Measurements from ENCODE around the gene JMJD8. TPM values are rescaled to one million over a fixed set of nuclear protein-coding genes. Genes with fewer than 3 reads are reported as not detected.

Gene JMJD8
- total RNA-seq, 2 donors from 2014 or later = 11.0 to 24.7 TPM

GRCh38 chr16:646679-647172 is 37.4 kb downstream of the JMJD8 start:
- no peak for DNase-seq (ENCODE audit: low spot score in 2 of 2)
- no peaks in the 10 kb centered on the region for H3K9me3 Mint-ChIP-seq
- H3K27ac Mint-ChIP-seq = no peak overlapping the region
- H3K36me3 Mint-ChIP-seq = no peaks in the 10 kb centered on the region
- no peak for ATAC-seq

GRCh38 chr16:645852-646678 is 38.1 kb downstream of the JMJD8 start:
- Mint-ChIP-seq H3K36me3 (no peaks in the 10 kb centered on the region), H3K9me3 (no peaks in the 10 kb centered on the region), H3K27ac (no peak overlapping the region)
- ATAC-seq (no peak), DNase-seq (ENCODE audit: low spot score in 2 of 2) (no peak)

- ATAC-seq (no peak), DNase-seq (ENCODE audit: low spot score in 2 of 2) (no peak)
- H3K27ac Mint-ChIP-seq = no peak overlapping the region
- no peaks in the 10 kb centered on the region for H3K36me3 Mint-ChIP-seq
- no peaks in the 10 kb centered on the region for H3K9me3 Mint-ChIP-seq
These were observed 39.6 kb downstream of the JMJD8 start for GRCh38 chr16:644556-644955.

GRCh38 chr16:643050-643368 is 41.1 kb downstream of the JMJD8 start:
- Mint-ChIP-seq H3K9me3 (no peaks in the 10 kb centered on the region), H3K27ac (no peak overlapping the region), H3K36me3 (no peaks in the 10 kb centered on the region)
- ATAC-seq (no peak), DNase-seq (ENCODE audit: low spot score in 2 of 2) (no peak)

- ATAC-seq = peak; percentile 34 to 62
- H3K36me3 Mint-ChIP-seq = no peaks in the 10 kb centered on the region
- peak in 1 of 2 donors; percentile 49 for DNase-seq (ENCODE audit: low spot score in 2 of 2)
- peak overlapping the region in 1 of 2 donors; percentile 29 for H3K27ac Mint-ChIP-seq
- no peaks in the 10 kb centered on the region for H3K9me3 Mint-ChIP-seq
These were observed 41.7 kb downstream of the JMJD8 start for GRCh38 chr16:642189-643049.

- Mint-ChIP-seq H3K9me3 (no peaks in the 10 kb centered on the region), H3K36me3 (peaks cover 0 to 3% of the 10 kb centered on the region in 2 donors), H3K27ac (peak within 1 kb of the TSS in 1 of 2 donors; percentile 29)
- DNase-seq (ENCODE audit: low spot score in 2 of 2) (peak; percentile 86 to 87), ATAC-seq (peak; percentile 73)
These were observed 42.6 kb downstream of the JMJD8 start, which contains the start of gene MCRIP2 for GRCh38 chr16:641326-642188. TSS of gene MCRIP2 (plus strand) at chr16:641828. CDS start at chr16:641992, 164 bp downstream.

- DNase-seq (ENCODE audit: low spot score in 2 of 2) (no peak), ATAC-seq (no peak)
- Mint-ChIP-seq H3K9me3 (no peaks in the 10 kb centered on the region), H3K27ac (no peak overlapping the region), H3K36me3 (peaks cover 0 to 5% of the 10 kb centered on the region in 2 donors)
These were observed 43.5 kb downstream of the JMJD8 start for GRCh38 chr16:640614-641013.

- H3K36me3 Mint-ChIP-seq = peaks cover 0 to 5% of the 10 kb centered on the region in 2 donors
- no peak overlapping the region for H3K27ac Mint-ChIP-seq
- no peaks in the 10 kb centered on the region for H3K9me3 Mint-ChIP-seq
- DNase-seq (ENCODE audit: low spot score in 2 of 2) (no peak), ATAC-seq (no peak)
These were observed 45.3 kb downstream of the JMJD8 start for GRCh38 chr16:638836-639235.

- no peak for ATAC-seq
These were observed 46.0 kb downstream of the JMJD8 start for GRCh38 chr16:638034-638543.

GRCh38 chr16:637081-638018 is 46.8 kb downstream of the JMJD8 start:
- DNase-seq (ENCODE audit: low spot score in 2 of 2) (no peak), ATAC-seq (no peak)
- Mint-ChIP-seq H3K27ac (peak overlapping the region; percentile 99 to 100), H3K36me3 (peaks cover 0 to 5% of the 10 kb centered on the region in 2 donors), H3K9me3 (no peaks in the 10 kb centered on the region)

More at GRCh38 chr16:638034-638543, 46.0 kb downstream of the JMJD8 start:
- DNase-seq (ENCODE audit: low spot score in 2 of 2) = no peak
- H3K36me3 Mint-ChIP-seq = peaks cover 0 to 5% of the 10 kb centered on the region in 2 donors
- H3K9me3 Mint-ChIP-seq = no peaks in the 10 kb centered on the region
- no peak overlapping the region for H3K27ac Mint-ChIP-seq

- peak within 1 kb of the TSS; percentile 99 to 100 for H3K27ac Mint-ChIP-seq
- peak; percentile 93 to 95 for DNase-seq (ENCODE audit: low spot score in 2 of 2)
- ATAC-seq = peak; percentile 87
These were observed 47.7 kb downstream of the JMJD8 start, which contains the start of gene METTL26 for GRCh38 chr16:636206-637080. TSS of gene METTL26 (minus strand) at chr16:636305. CDS start at chr16:636290, 15 bp downstream.

GRCh38 chr16:635573-636205 is 48.4 kb downstream of the JMJD8 start:
- Mint-ChIP-seq H3K36me3 (peaks cover 0 to 5% of the 10 kb centered on the region in 2 donors), H3K9me3 (no peaks in the 10 kb centered on the region), H3K27ac (peak overlapping the region in 1 of 2 donors; percentile 99)
- ATAC-seq (peak; percentile 0 to 11), DNase-seq (ENCODE audit: low spot score in 2 of 2) (peak in 1 of 2 donors; percentile 78)

More at GRCh38 chr16:636206-637080, 47.7 kb downstream of the JMJD8 start, which contains the start of gene METTL26:
- Mint-ChIP-seq H3K9me3 (no peaks in the 10 kb centered on the region), H3K36me3 (peaks cover 0 to 5% of the 10 kb centered on the region in 2 donors)

GRCh38 chr16:634996-635395 is 49.1 kb downstream of the JMJD8 start:
- ATAC-seq = no peak
- Mint-ChIP-seq H3K36me3 (peaks cover 0 to 5% of the 10 kb centered on the region in 2 donors), H3K27ac (peak overlapping the region in 1 of 2 donors; percentile 16), H3K9me3 (no peaks in the 10 kb centered on the region)
- no peak for DNase-seq (ENCODE audit: low spot score in 2 of 2)
